ES-I3 (cell line): ENCODE measurements around the gene NRP2.

Experiments used
- H3K36me3 ChIP-seq: 2 replicates; pipeline ENCODE4 v1.6.1; 2013; ENCODE audit warnings: mild to moderate bottlenecking, low read length, control low read depth, moderate library complexity; ENCODE audit not compliant: insufficient read depth
- H3K4me1 ChIP-seq: 2 replicates; pipeline ENCODE4 v1.6.1; 2013; ENCODE audit warnings: mild to moderate bottlenecking, control low read depth, low read length; ENCODE audit not compliant: insufficient read depth
- H3K9ac ChIP-seq: 2 replicates; pipeline ENCODE4 v1.6.1; 2013; ENCODE audit warnings: low read depth, mild to moderate bottlenecking, low read length, moderate library complexity
- H3K9me3 ChIP-seq: 2 replicates; pipeline ENCODE4 v1.6.1; 2013; ENCODE audit warnings: mild to moderate bottlenecking, low read length, moderate library complexity; ENCODE audit not compliant: control insufficient read depth, insufficient read depth

The NRP2 gene, protein sequence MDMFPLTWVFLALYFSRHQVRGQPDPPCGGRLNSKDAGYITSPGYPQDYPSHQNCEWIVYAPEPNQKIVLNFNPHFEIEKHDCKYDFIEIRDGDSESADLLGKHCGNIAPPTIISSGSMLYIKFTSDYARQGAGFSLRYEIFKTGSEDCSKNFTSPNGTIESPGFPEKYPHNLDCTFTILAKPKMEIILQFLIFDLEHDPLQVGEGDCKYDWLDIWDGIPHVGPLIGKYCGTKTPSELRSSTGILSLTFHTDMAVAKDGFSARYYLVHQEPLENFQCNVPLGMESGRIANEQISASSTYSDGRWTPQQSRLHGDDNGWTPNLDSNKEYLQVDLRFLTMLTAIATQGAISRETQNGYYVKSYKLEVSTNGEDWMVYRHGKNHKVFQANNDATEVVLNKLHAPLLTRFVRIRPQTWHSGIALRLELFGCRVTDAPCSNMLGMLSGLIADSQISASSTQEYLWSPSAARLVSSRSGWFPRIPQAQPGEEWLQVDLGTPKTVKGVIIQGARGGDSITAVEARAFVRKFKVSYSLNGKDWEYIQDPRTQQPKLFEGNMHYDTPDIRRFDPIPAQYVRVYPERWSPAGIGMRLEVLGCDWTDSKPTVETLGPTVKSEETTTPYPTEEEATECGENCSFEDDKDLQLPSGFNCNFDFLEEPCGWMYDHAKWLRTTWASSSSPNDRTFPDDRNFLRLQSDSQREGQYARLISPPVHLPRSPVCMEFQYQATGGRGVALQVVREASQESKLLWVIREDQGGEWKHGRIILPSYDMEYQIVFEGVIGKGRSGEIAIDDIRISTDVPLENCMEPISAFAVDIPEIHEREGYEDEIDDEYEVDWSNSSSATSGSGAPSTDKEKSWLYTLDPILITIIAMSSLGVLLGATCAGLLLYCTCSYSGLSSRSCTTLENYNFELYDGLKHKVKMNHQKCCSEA

DNA sequence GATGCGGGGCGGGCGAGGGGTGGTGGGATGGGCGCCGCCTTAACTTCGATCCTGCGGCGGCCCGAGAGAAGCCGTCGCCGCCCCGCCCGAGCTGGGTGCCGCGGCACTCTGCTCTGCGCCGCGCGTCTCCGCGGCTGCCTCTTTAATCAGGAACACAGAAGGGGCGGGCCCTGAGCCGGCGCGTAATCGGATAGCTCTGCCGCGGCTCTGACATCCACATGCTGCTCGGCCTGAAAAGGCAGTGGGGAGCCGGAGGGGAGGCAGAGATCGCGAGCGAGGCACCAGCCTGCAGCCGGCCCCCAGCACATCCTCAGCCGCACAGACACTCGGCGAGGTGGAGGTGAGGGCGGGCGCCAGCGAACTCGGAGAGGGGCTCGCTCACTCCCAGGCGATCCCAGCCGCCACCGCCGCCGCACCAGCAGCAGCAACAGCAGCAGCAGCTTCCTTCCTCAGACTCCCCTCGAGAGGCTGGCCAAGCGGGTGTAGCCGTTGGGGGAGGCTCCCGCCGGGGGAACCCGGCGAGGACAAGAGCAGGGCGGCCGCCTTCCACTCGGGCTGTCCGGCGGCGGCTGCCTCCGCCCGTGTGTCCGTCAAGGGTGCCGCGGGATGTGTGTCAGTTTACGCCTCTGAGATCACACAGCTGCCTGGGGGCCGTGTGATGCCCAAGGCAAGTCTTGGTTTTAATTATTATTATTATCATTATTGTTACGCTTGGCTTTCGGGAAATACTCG lies at the start of gene NRP2:
Gene NRP2 (plus strand): TSS at position 263 of the 732 bp plus-strand sequence. CDS start 790 bp downstream, outside the sequence.
- Histone ChIP-seq H3K9ac (peak within 1 kb of the TSS; percentile 66), H3K4me1 (peaks cover 22% of the 10 kb centered on the region), H3K36me3 (no peaks in the 10 kb centered on the region), H3K9me3 (no peaks in the 10 kb centered on the region)

DNA sequence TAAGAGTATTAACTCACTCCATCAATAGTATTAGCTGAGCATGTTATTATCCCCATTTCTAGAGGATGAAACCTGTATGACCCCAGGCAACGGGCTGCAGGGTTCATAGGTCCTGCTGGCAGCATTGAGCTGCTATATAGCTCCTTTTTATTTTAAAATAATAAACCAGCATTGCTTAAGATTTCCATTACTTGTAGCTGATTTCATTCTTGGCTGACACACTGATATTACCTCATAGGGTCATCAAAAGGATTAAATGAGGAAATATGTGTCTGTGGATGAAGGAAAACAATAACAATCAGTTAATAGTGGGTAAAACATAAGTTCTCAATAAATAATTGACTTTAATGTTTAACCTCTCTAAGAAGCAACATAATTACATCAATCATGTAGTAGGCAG lies 48.3 kb upstream of the NRP2 start:
- no peaks in the 10 kb centered on the region for H3K9me3 ChIP-seq
- 0 out of 2 replicates have a peak, but pooled peaks cover 7% of the 10 kb centered on the region for H3K4me1 ChIP-seq

GRCh38 chr2:205636549-205637319 lies 45.6 kb upstream of the NRP2 start:
- no peaks in the 10 kb centered on the region for H3K36me3 ChIP-seq
- H3K9me3 ChIP-seq: no peaks in the 10 kb centered on the region
- no peak overlapping the region for H3K9ac ChIP-seq
- peaks cover 12% of the 10 kb centered on the region; the same call in 1 of the 2 replicates for H3K4me1 ChIP-seq

More for the DNA sequence above, 48.3 kb upstream of the NRP2 start:
- no peak overlapping the region for H3K9ac ChIP-seq
- H3K36me3 ChIP-seq: no peaks in the 10 kb centered on the region

GRCh38 chr2:205637320-205637602 lies 45.0 kb upstream of the NRP2 start:
- Histone ChIP-seq H3K36me3 (no peaks in the 10 kb centered on the region), H3K9ac (no peak overlapping the region), H3K4me1 (peaks cover 12% of the 10 kb centered on the region; the same call in 1 of the 2 replicates), H3K9me3 (no peaks in the 10 kb centered on the region)

DNA sequence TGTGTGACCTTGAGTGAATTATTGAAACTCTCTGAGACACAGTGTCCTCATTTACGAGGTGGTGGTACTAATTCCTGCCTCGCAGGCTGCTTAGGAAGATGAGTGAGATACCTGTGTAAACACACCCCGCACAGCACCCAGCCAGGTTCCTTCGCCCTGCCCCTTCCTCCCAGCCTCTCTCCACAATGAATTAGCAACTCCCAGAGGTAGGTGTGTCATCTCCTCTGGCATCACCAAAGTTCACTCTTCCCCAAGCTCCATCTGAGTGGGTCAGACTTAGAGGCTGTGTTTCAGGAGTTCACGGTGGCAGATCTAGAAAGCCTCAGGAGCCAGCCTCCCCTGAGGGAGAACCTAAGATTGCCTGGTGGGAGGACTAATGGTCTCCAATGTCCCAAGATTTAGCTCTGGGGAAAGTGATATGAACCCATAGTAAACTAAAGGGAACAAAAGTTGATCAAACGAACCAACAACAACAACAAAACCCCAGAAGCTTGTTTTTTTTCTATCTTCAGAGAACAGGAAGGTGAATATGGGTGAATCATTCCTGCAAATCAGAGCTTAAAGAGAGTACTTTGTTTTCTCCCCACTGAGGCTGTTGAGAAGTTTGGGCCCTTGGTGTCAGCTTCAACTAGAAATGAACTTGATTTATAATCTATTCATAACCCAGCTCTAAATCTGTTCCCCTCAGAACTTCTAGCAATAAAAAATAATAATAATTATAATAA lies 44.4 kb upstream of the NRP2 start:
- H3K9ac ChIP-seq: no peak overlapping the region
- H3K4me1 ChIP-seq: peaks cover 16% of the 10 kb centered on the region
- no peaks in the 10 kb centered on the region for H3K9me3 ChIP-seq
- H3K36me3 ChIP-seq: no peaks in the 10 kb centered on the region

DNA sequence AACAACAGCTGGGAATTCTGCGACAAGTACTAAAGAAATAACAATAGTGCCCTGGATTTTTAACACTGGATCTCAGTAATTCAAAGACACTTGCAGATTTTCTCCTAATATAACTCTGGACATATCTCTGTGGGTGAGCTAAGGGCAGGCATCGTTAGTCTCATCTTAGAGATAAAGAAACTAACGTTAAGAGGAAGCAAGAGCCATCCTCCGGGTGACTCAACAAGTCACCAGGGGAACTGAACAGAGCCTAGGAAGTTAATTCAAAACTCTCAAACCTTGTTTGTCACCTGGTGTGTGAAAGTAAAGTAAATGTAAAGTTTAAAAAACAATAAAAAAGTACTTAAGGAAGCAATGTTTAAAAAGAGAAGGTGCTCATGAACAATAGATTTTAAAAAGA lies 41.6 kb upstream of the NRP2 start:
- peaks cover 20% of the 10 kb centered on the region for H3K4me1 ChIP-seq
- no peaks in the 10 kb centered on the region for H3K36me3 ChIP-seq

DNA sequence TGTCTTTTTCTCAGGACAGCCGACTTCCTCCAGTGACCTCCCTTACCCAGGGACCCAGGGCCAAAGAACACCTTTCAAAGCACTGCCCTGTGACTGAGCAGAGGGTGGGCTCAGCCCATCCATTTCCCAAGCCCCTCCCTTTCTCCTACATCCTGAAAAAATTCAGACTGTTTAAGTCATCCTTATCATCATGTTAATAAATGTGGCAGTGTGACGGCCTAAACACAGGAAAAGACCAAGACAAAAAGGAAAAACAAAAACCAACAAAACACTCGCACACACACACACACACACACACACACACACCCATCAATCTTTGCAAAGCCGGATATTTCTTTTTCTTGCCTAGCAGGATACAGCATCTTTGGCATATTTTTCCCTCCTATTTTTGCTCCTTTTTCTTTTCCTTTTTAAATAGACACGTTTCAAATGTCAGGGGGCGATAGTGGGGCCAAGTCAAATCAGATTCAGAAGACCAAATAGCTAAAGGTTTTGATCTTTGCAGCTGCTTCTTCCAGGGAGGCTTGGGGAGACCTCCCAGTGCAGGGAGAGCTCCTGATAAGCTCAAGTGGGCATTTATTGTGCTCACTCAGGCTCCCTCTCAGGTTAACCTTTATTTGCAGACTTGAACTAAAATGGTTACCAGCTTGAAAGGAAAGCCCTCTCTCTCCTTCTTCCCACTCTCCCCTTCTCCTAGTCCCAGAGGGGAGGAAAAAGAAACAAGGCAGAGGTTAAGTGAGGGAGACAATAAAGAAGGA lies 39.5 kb upstream of the NRP2 start:
- H3K4me1 ChIP-seq: peaks cover 14% of the 10 kb centered on the region
- no peaks in the 10 kb centered on the region for H3K36me3 ChIP-seq
- H3K9ac ChIP-seq: no peak overlapping the region
- H3K9me3 ChIP-seq: no peaks in the 10 kb centered on the region

More for the DNA sequence above, 41.6 kb upstream of the NRP2 start:
- Histone ChIP-seq H3K9ac (no peak overlapping the region), H3K9me3 (no peaks in the 10 kb centered on the region)

DNA sequence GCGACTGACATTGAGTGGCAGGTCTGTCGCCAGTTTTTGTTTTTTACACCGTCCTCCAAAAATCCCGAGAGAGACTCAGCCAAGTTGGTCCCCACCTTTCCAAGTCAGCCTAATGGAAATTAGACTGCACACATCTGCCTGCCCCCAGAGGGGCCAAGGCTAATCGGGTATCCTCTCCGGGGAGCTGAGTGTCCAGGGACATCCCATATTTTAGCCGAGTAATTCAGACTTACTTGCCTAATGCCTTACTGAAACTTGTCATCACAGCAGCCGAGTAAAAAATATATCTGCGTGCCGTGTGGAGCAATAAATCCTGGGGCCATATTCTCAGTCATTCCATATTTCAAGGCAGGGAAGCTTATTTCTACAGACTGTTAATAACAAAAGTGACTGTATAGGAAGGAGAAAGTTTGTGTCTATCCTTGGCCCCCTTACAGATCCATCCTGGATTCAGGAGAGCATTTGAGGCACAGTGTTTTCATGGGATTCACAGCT lies 38.9 kb upstream of the NRP2 start:
- Histone ChIP-seq H3K36me3 (no peaks in the 10 kb centered on the region), H3K9ac (no peak overlapping the region), H3K9me3 (no peaks in the 10 kb centered on the region), H3K4me1 (peaks cover 14% of the 10 kb centered on the region)

DNA sequence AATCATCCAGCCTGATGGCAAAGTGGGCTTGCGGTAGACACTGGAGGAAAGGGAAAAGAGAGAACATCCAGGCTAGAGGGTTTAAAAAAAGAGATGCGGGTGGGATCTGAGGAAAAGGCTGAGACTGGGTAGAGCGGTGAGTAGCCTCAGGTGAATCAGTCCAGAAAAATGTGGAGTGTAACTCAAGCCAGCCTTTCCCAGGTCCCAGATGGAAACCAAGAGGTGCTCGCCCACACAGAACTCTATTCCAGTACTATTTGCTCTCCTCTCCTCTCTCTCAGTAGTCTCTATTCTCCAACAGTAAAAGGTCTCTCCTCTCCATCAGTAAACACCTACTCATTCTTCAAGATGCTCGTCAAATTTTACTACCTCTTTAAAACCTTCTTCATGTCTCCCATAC lies 38.3 kb upstream of the NRP2 start:
- Histone ChIP-seq H3K4me1 (peaks cover 14% of the 10 kb centered on the region), H3K9me3 (no peaks in the 10 kb centered on the region), H3K9ac (no peak overlapping the region), H3K36me3 (no peaks in the 10 kb centered on the region)

- no peaks in the 10 kb centered on the region for H3K36me3 ChIP-seq
- H3K4me1 ChIP-seq: peaks cover 29% of the 10 kb centered on the region
- H3K9ac ChIP-seq: no peak overlapping the region
- H3K9me3 ChIP-seq: no peaks in the 10 kb centered on the region
Observed at GRCh38 chr2:205646680-205647079, 35.6 kb upstream of the NRP2 start.

- Histone ChIP-seq H3K4me1 (peaks cover 21% of the 10 kb centered on the region), H3K36me3 (no peaks in the 10 kb centered on the region), H3K9me3 (no peaks in the 10 kb centered on the region), H3K9ac (no peak overlapping the region)
Observed at GRCh38 chr2:205650450-205650849, 31.9 kb upstream of the NRP2 start.

DNA sequence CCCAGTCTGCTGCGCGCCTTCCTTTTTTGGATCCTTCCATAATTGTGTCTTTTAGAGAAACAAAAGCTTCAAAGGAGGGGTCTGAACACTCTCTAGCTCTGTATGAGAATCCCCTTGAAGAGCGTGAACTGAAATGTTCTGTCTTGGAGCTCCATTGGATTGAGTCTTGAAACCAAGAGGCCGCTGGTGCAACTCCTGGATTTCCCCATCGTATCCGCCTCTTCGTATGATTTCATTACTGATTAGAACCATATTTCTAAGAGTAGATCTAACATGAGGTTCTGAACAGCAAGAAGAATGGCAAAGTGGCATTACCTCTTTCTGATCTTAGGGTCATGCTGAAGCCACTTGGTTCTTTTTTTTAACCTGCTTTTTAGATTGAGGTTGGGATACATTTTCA lies 31.4 kb upstream of the NRP2 start:
- Histone ChIP-seq H3K4me1 (peaks cover 21% of the 10 kb centered on the region), H3K9ac (no peak overlapping the region), H3K9me3 (no peaks in the 10 kb centered on the region), H3K36me3 (no peaks in the 10 kb centered on the region)
